SU-DHL-6 (cell line): ENCODE results near the gene CAPN13.

Experiments used
- H2AFZ ChIP-seq: fragments of 200-600 bp; sonication (generic); 2 replicates; pipeline ENCODE4 v1.6.1; 2014; ENCODE audit warnings: low read depth, mild to moderate bottlenecking, moderate library complexity, mixed read lengths, antibody characterized with exemption, low read length; ENCODE audit not compliant: severe bottlenecking
- H3F3A ChIP-seq: fragments of 200-600 bp; shearing (Covaris generic); 2 replicates; pipeline ENCODE4 v1.6.0; 2016; ENCODE audit warnings: antibody characterized with exemption, mild to moderate bottlenecking; ENCODE audit not compliant: insufficient read depth
- H3K27ac ChIP-seq: fragments of 200-600 bp; sonication (generic); 2 replicates; pipeline ENCODE4 v1.5.1; 2016; ENCODE audit warnings: low read depth, mild to moderate bottlenecking, low read length, moderate library complexity, mixed read lengths
- H3K27me3 ChIP-seq: fragments of 200-600 bp; sonication (generic), shearing (Covaris generic); 2 replicates; pipeline ENCODE4 v1.6.0; 2014; ENCODE audit warnings: mild to moderate bottlenecking, low read length
- H3K36me3 ChIP-seq: fragments of 200-600 bp; sonication (generic); 2 replicates; pipeline ENCODE4 v1.6.1; 2014; ENCODE audit warnings: mild to moderate bottlenecking, low read length, mixed read lengths
- H3K4me2 ChIP-seq: fragments of 300-600, 200-600 bp; shearing (Covaris generic), sonication (generic); 2 replicates; pipeline ENCODE4 v1.6.0; 2014; ENCODE audit warnings: low read length, low read depth, mild to moderate bottlenecking; ENCODE audit not compliant: poor library complexity, severe bottlenecking
- H3K4me3 ChIP-seq: fragments of 200-600 bp; sonication (generic); 2 replicates; pipeline ENCODE4 v1.5.1; 2014; ENCODE audit warnings: antibody characterized with exemption, low read length, mild to moderate bottlenecking, mixed read lengths; ENCODE audit not compliant: insufficient read depth, poor library complexity, severe bottlenecking
- H3K79me2 ChIP-seq: fragments of 200-600 bp; sonication (generic); 2 replicates; pipeline ENCODE4 v1.6.1; 2014; ENCODE audit warnings: mild to moderate bottlenecking, low read length, moderate library complexity; ENCODE audit not compliant: insufficient read depth
- H3K9ac ChIP-seq: fragments of 200-600 bp; sonication (generic); 2 replicates; pipeline ENCODE4 v1.7.0; 2014; ENCODE audit warnings: mild to moderate bottlenecking, low read length
- H3K9me2 ChIP-seq: fragments of 200-600 bp; sonication (generic); replicated peaks from 2 replicates; pipeline ENCODE4 v1.6.1; 2014; ENCODE audit warnings: low read length; ENCODE audit not compliant: insufficient read depth
- H3K9me3 ChIP-seq: fragments of 200-600 bp; sonication (generic); 2 replicates; pipeline ENCODE4 v1.6.1; 2014; ENCODE audit warnings: low read length, mixed read lengths; ENCODE audit not compliant: insufficient read depth
- H4K20me1 ChIP-seq: fragments of 200-600 bp; sonication (generic); 2 replicates; pipeline ENCODE4 v1.6.1; 2014; ENCODE audit warnings: low read depth, mild to moderate bottlenecking, antibody characterized with exemption, low read length, moderate library complexity, mixed read lengths
- CTCF ChIP-seq: fragments of 200-600 bp; sonication (generic); IDR thresholded peaks from one replicate; pipeline ENCODE4 v1.5.1; 2017; ENCODE audit warnings: antibody characterized with exemption, mild to moderate bottlenecking, low read length, moderate library complexity; ENCODE audit not compliant: insufficient read depth, poor library complexity, severe bottlenecking
- EZH2phosphoT487 ChIP-seq: fragments of 200-600 bp; sonication (generic), shearing (Covaris generic); conservative IDR thresholded peaks from 2 replicates; pipeline ENCODE4 v1.6.1; 2018; ENCODE audit warnings: mild to moderate bottlenecking, antibody characterized with exemption, low read length, moderate library complexity, mixed read lengths

CAPN13 gene

GRCh38 chr2:30683236-30683956 lies 123.8 kb downstream of the CAPN13 start:
- H3K4me2 ChIP-seq = no peak overlapping the region

GRCh38 chr2:30681022-30681421 lies 126.2 kb downstream of the CAPN13 start:
- Histone ChIP-seq H2AFZ (no peak overlapping the region), H3K4me3 (no peak overlapping the region), H3K9me3 (no peaks in the 10 kb centered on the region), H3K79me2 (no peaks in the 10 kb centered on the region), H3K9me2 (no peaks in the 10 kb centered on the region), H3F3A (no peaks in the 10 kb centered on the region), H3K27ac (no peak overlapping the region), H3K9ac (no peak overlapping the region), H4K20me1 (no peaks in the 10 kb centered on the region), H3K36me3 (no peaks in the 10 kb centered on the region), H3K27me3 (no peaks in the 10 kb centered on the region), H3K4me2 (no peak overlapping the region)
- TF ChIP-seq CTCF (no peak), EZH2phosphoT487 (no peak)

More at GRCh38 chr2:30683236-30683956, 123.8 kb downstream of the CAPN13 start:
- Histone ChIP-seq H3K4me3 (no peak overlapping the region), H4K20me1 (no peaks in the 10 kb centered on the region), H3K9ac (no peak overlapping the region), H3K36me3 (no peaks in the 10 kb centered on the region), H3K27me3 (no peaks in the 10 kb centered on the region), H3K9me3 (no peaks in the 10 kb centered on the region), H3K9me2 (no peaks in the 10 kb centered on the region), H2AFZ (no peak overlapping the region), H3K27ac (no peak overlapping the region), H3K79me2 (no peaks in the 10 kb centered on the region), H3F3A (no peaks in the 10 kb centered on the region)
- no peak for TF ChIP-seq EZH2phosphoT487
- no peak for TF ChIP-seq CTCF

GRCh38 chr2:30680121-30680520 lies 127.1 kb downstream of the CAPN13 start:
- H3K79me2 ChIP-seq = no peaks in the 10 kb centered on the region
- H3K9ac ChIP-seq = no peak overlapping the region
- H3K27me3 ChIP-seq = no peaks in the 10 kb centered on the region
- H3K9me2 ChIP-seq = no peaks in the 10 kb centered on the region
- no peaks in the 10 kb centered on the region for H3K9me3 ChIP-seq
- TF ChIP-seq CTCF = no peak
- TF ChIP-seq EZH2phosphoT487 = no peak
- H3K27ac ChIP-seq = no peak overlapping the region
- H3F3A ChIP-seq = no peaks in the 10 kb centered on the region
- H3K4me3 ChIP-seq = no peak overlapping the region
- H2AFZ ChIP-seq = no peak overlapping the region
- no peak overlapping the region for H3K4me2 ChIP-seq
- no peaks in the 10 kb centered on the region for H4K20me1 ChIP-seq
- no peaks in the 10 kb centered on the region for H3K36me3 ChIP-seq
